ENCODE results near the gene MUC2.

MUC2 gene

DNA sequence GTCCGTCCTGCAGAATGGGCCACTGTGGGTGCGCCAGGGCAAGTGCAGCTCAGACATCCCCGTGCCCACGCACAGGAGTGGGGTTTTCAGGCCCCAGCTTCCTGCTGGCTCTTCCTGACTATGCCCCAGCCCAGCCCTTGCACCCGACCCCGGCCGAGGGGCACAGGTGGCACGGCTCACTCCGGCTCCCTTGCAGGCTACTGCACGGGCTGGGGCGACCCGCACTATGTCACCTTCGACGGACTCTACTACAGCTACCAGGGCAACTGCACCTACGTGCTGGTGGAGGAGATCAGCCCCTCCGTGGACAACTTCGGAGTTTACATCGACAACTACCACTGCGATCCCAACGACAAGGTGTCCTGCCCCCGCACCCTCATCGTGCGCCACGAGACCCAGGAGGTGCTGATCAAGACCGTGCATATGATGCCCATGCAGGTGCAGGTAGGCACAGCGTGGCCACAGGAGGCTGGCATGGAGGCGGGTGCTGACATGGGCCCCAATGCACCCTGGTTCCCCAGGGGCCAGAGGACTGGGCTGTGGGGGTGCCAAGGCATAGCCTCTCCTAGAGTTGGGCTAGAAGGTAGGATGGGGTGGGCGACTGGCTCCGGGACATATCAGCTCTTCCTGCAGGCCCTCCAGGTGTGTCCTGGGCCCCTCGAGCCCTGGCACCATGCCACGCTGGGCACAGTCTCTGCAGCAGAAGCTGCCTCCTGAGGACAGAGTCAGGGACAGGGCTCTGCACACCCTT is 27.7 kb downstream of the MUC2 start:
- no peak for DNase-seq (ENCODE audit: low read depth in 1 of 2, low spot score in 1 of 2)
- H3K4me3 ChIP-seq (replicated peaks; ENCODE audit: insufficient read depth, low read length) = no peak overlapping the region
- H3K27ac ChIP-seq (replicated peaks) = no peak overlapping the region
- TF ChIP-seq POLR2AphosphoS5 (IDR thresholded peaks at IDR 0.05; ENCODE audit: low read depth) (no peak), SPI1 (IDR thresholded peaks at IDR 0.05; ENCODE audit: borderline replicate concordance, low read depth) (no peak)
- TF ChIP-seq, protein P1, sequence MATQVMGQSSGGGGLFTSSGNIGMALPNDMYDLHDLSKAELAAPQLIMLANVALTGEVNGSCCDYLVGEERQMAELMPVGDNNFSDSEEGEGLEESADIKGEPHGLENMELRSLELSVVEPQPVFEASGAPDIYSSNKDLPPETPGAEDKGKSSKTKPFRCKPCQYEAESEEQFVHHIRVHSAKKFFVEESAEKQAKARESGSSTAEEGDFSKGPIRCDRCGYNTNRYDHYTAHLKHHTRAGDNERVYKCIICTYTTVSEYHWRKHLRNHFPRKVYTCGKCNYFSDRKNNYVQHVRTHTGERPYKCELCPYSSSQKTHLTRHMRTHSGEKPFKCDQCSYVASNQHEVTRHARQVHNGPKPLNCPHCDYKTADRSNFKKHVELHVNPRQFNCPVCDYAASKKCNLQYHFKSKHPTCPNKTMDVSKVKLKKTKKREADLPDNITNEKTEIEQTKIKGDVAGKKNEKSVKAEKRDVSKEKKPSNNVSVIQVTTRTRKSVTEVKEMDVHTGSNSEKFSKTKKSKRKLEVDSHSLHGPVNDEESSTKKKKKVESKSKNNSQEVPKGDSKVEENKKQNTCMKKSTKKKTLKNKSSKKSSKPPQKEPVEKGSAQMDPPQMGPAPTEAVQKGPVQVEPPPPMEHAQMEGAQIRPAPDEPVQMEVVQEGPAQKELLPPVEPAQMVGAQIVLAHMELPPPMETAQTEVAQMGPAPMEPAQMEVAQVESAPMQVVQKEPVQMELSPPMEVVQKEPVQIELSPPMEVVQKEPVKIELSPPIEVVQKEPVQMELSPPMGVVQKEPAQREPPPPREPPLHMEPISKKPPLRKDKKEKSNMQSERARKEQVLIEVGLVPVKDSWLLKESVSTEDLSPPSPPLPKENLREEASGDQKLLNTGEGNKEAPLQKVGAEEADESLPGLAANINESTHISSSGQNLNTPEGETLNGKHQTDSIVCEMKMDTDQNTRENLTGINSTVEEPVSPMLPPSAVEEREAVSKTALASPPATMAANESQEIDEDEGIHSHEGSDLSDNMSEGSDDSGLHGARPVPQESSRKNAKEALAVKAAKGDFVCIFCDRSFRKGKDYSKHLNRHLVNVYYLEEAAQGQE (IDR thresholded peaks at IDR 0.05; ENCODE audit: insufficient replicate concordance, low read depth) = no peak
- H3K27me3 ChIP-seq (ENCODE audit: insufficient read depth, poor library complexity, severe bottlenecking) = no peaks in the 10 kb centered on the region

DNA sequence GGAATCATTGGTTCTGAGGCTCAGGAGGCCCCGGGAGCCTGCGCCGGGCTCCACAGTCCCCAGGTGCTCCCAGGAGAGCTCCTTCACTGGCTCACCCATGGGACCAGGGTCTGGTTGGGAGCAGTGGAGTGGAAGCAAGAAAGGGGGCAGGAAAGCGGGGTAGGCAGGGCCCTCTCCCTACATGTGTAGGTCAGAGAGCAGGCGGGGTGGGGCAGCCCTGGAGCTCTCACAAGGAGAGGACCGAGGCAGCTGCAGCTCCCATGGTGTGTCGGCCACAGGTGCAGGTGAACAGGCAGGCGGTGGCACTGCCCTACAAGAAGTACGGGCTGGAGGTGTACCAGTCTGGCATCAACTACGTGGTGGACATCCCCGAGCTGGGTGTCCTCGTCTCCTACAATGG is 28.3 kb downstream of the MUC2 start:
- TF ChIP-seq GABPA (IDR thresholded peaks at IDR 0.05; ENCODE audit: low read depth) = no peak
- Histone ChIP-seq H3K27me3 (ENCODE audit: insufficient read depth, poor library complexity, severe bottlenecking) (no peaks in the 10 kb centered on the region), H3K4me3 (replicated peaks; ENCODE audit: insufficient read depth, low read length) (no peak overlapping the region), H3K27ac (replicated peaks) (no peak overlapping the region)
- DNase-seq (ENCODE audit: low read depth in 1 of 2, low spot score in 1 of 2) = no peak

DNA sequence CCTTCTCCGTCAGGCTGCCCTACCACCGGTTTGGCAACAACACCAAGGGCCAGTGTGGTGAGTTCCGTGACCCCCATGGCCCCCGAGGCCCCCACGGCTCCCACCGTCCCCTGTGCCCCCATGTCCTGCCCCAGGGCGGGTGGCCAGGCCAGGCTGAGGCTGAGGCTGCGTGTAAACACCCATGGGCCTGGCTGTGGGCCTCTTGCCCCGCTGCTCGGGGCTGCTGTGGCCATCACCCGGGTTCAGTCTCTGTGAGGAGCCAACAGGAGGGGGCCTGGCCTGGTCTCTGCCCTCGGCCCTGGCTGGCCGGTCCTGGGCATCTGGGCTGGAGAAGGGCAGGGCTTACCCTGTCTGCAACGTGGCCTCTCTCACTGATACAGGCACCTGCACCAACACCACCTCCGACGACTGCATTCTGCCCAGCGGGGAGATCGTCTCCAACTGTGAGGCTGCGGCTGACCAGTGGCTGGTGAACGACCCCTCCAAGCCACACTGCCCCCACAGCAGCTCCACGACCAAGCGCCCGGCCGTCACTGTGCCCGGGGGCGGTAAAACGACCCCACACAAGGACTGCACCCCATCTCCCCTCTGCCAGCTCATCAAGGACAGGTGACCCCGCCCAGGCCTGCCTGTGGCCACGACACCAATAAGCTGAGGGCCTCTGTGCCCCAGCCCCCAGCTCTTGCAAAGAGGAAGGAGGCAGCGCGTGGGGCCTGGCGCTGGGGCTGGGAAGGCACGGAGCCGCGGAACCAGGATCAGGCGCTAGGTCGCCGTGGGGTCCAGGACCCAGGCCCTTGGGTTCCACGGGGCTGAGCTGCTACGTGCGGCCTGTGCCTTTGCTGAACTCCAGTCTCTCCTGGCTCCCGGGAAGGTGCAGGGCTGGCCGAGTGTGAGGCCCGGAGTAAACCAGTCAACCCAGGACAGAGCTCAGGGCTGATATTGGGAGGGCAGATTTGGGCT is 29.0 kb downstream of the MUC2 start:
- Histone ChIP-seq H3K27ac (replicated peaks) (no peak overlapping the region), H3K4me3 (replicated peaks; ENCODE audit: insufficient read depth, low read length) (no peak overlapping the region), H3K27me3 (ENCODE audit: insufficient read depth, poor library complexity, severe bottlenecking) (no peaks in the 10 kb centered on the region)
- no peak for DNase-seq (ENCODE audit: low read depth in 1 of 2, low spot score in 1 of 2)
- TF ChIP-seq GABPA (IDR thresholded peaks at IDR 0.05; ENCODE audit: low read depth) (no peak), SPI1 (IDR thresholded peaks at IDR 0.05; ENCODE audit: borderline replicate concordance, low read depth) (no peak), POLR2AphosphoS5 (IDR thresholded peaks at IDR 0.05; ENCODE audit: low read depth) (no peak)
- TF ChIP-seq, protein P1 (IDR thresholded peaks at IDR 0.05; ENCODE audit: insufficient replicate concordance, low read depth) = no peak
- TF ChIP-seq, protein P2, sequence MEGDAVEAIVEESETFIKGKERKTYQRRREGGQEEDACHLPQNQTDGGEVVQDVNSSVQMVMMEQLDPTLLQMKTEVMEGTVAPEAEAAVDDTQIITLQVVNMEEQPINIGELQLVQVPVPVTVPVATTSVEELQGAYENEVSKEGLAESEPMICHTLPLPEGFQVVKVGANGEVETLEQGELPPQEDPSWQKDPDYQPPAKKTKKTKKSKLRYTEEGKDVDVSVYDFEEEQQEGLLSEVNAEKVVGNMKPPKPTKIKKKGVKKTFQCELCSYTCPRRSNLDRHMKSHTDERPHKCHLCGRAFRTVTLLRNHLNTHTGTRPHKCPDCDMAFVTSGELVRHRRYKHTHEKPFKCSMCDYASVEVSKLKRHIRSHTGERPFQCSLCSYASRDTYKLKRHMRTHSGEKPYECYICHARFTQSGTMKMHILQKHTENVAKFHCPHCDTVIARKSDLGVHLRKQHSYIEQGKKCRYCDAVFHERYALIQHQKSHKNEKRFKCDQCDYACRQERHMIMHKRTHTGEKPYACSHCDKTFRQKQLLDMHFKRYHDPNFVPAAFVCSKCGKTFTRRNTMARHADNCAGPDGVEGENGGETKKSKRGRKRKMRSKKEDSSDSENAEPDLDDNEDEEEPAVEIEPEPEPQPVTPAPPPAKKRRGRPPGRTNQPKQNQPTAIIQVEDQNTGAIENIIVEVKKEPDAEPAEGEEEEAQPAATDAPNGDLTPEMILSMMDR (IDR thresholded peaks at IDR 0.05; ENCODE audit: insufficient read depth, low read length) = no peak

DNA sequence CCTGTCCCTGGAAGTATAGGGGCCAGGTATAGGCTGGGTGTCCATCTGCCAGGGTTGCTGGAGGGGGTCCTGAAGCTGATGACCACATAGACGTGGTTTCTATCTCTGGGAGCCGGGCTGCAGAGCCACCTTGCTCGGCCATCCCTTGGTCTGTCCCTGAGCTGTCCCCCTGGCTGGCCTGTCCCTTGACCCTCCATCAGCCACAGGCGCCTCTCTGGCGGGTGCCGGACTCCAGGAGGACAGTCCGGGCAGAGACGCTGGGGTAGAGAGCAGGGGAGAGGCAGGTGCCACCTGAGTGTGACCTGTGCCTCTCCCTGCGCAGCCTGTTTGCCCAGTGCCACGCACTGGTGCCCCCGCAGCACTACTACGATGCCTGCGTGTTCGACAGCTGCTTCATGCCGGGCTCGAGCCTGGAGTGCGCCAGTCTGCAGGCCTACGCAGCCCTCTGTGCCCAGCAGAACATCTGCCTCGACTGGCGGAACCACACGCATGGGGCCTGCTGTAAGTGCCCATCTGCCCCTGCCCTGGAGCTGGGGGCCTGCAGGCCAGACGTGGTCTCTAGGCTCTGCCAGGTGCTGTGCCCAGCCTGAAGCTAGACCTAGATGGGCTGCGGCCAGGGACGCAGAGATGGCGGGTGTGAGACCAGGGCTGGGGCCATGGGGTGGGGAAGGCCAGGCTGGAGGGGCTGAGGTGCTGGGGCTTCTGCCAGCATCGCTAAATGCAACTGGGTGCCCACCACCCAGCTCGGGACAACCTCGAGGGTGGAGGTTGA is 29.9 kb downstream of the MUC2 start:
- Histone ChIP-seq H3K27me3 (ENCODE audit: insufficient read depth, poor library complexity, severe bottlenecking) (no peaks in the 10 kb centered on the region), H3K4me3 (replicated peaks; ENCODE audit: insufficient read depth, low read length) (no peak overlapping the region), H3K27ac (replicated peaks) (no peak overlapping the region)
- TF ChIP-seq, protein P1 (IDR thresholded peaks at IDR 0.05; ENCODE audit: insufficient replicate concordance, low read depth) = no peak
- TF ChIP-seq GABPA (IDR thresholded peaks at IDR 0.05; ENCODE audit: low read depth) = no peak
- TF ChIP-seq, protein P2 (IDR thresholded peaks at IDR 0.05; ENCODE audit: insufficient read depth, low read length) = no peak
- no peak for TF ChIP-seq POLR2AphosphoS5 (IDR thresholded peaks at IDR 0.05; ENCODE audit: low read depth)
- TF ChIP-seq SPI1 (IDR thresholded peaks at IDR 0.05; ENCODE audit: borderline replicate concordance, low read depth) = no peak
- DNase-seq (ENCODE audit: low read depth in 1 of 2, low spot score in 1 of 2) = no peak
